Raji (cell line): Measurements from ENCODE around the gene ZNF883.

Experiments
- POLR2A ChIP-seq: IDR thresholded peaks from 2 replicates; pipeline ENCODE4 v1.6.1; 2011; ENCODE audit warnings: low read depth, low read length, control low read depth; ENCODE audit not compliant: insufficient read depth

Gene ZNF883

GRCh38 chr9:113011911-113012381 is at the start of gene ZNF883:
TSS of gene ZNF883 (minus strand) at chr9:113012192.
- no peak for TF ChIP-seq POLR2A

- no peak for TF ChIP-seq POLR2A
Measured at GRCh38 chr9:113057193-113057592, 45.2 kb upstream of the ZNF883 start.

- TF ChIP-seq POLR2A = no peak
Measured at GRCh38 chr9:113056191-113057106, 44.5 kb upstream of the ZNF883 start, which contains the start of gene ZFP37. TSS of gene ZFP37 (minus strand) at chr9:113056724. CDS start at chr9:113056688, 36 bp downstream.

DNA sequence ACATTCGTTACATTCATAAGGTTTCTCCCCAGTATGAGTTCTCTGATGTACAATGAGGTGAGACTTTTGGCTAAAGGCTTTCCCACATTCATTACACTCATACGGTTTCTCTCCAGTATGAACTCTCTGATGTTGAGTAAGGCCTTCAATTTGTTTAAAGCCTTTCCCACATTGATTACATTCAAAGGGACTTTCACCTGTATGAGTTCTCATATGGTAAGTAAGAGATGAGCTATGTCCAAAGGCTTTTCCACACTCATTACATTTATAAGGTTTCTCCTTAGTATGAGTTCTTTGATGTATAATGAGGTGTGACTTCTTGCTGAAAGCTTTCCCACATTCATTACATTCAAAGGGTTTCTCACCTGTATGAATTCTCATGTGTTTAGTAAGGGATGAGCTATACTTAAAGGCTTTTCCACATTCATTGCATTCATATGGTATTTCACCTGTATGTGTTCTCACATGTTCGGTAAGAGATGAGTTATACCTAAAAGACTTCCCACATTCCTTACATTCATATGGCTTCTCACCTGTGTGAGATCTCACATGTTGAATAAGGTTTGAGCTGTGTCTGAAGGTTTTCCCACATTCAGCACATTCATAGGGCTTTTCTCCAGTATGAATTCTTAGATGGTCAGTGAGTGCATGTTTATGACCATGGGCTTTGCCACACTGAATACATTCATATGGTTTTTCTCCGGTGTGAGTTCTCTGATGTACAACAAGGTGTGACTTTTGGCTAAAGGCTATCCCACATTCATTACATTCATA is 31.1 kb upstream of the ZNF883 start:
- TF ChIP-seq POLR2A = no peak

- no peak for TF ChIP-seq POLR2A
Measured at GRCh38 chr9:113026200-113026599, 14.2 kb upstream of the ZNF883 start.

DNA sequence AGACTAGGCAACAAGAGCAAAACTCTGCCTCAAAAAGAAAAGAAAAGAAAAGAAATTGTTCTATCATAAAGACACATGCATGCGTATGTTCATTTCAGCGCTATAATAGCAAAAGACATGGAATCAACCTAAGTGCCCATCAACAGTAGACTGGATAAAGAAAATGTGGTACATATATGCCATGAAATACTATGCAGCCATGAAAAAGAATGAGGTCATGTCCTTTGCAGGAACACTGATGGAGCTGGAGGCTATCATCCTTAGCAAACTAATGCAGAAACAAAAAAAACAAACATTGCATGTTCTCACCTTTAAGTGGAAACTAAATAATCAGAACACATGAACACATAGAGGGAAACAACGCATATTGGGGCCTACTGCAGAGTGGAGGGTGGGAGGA is 6.3 kb upstream of the ZNF883 start:
- TF ChIP-seq POLR2A = no peak

- TF ChIP-seq POLR2A = no peak
Measured at GRCh38 chr9:113012492-113012891, 500 bp upstream of the ZNF883 start.

DNA sequence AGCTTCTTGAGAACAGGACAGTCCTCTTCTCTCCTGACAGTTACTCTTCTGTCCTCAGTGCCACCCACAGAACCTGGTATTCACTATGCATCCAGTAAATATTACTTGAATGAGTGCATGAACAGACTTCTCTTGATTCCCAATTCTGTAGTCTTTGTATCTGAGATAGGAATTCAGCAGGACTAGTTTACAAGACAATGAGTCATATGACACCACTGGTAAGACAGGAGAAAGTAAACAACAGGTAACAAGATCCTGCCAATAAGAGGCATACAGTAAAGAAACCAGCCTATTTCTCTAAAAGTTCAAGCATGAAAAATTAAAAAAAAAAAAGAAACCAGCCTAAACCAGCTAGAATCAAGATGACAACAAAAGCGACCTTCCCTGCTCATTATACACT is 6.2 kb downstream of the ZNF883 start:
- TF ChIP-seq POLR2A = no peak

DNA sequence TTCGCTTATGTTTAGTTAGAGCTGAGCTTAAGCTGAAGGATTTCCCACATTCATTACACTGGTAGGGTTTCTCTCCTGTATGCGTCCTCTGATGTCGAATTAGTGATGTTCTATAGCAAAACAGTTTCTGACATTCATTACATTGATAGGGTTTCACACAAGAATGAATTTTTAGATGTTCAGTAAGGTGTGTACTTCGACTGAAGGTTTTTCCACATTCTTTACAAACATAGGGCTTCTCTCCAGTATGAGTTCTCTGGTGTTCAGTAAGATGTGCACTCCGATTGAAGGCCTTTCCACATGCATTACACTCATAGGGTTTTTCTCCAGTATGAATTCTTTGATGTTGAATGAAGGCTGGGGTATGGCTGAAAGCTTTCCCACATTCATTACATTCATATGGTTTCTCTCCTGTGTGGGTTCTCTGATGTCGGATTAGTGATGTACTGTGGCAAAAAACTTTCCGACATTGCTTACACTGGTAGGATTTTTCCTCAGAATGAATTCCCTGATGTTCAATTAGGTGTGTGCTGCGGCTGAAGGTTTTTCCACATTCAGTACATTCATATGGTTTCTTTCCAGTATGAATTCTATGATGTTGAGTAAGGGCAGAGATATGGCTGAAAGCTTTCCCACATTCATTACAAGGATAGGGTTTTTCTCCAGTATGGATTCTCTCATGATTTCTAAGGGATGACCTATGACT is 14.6 kb downstream of the ZNF883 start:
- no peak for TF ChIP-seq POLR2A

DNA sequence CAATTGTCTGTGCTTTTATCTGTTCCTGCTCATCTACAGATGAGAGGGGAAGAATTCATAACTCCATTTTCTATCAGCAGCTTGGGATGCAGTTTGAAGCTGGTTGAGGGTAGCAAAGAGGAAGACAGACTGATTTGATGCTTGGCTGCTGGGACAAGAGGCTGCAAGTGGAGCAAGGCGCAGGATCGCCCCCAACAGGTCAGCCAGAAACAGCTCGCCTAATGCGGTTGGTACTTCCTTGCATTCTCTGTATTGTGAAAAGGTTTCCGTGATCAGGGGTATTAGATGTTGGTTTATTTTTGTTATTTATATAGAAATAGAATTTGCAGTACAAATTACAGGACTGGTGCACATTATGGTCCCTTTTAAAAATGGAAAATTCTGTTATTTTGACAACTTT is 40.6 kb downstream of the ZNF883 start:
- TF ChIP-seq POLR2A = no peak

GRCh38 chr9:112970939-112971338 is 41.1 kb downstream of the ZNF883 start:
- no peak for TF ChIP-seq POLR2A

DNA sequence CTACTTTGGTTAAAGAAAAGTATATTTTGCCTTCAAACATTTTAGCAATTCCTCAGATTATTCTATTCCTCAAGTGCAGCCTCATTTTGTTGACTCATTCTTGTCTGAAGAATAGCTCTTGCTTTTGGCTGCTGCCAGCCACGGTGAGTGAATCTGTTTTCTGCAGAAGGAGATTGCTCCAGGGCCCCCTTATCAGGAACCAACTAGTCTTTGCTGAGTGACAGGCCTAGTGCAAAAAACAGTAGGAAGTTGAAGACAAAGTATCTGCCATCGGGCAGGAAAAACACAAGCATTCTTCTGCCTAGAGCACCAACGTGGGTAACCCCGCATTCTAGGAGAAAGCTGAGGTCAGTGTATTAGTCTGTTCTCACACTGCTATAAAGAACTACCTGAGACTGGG is 42.3 kb downstream of the ZNF883 start:
- no peak for TF ChIP-seq POLR2A

- TF ChIP-seq POLR2A = no peak
Measured at GRCh38 chr9:112955550-112955949, 56.4 kb downstream of the ZNF883 start.

- TF ChIP-seq POLR2A = no peak
Measured at GRCh38 chr9:112945620-112946208, 66.3 kb downstream of the ZNF883 start.

DNA sequence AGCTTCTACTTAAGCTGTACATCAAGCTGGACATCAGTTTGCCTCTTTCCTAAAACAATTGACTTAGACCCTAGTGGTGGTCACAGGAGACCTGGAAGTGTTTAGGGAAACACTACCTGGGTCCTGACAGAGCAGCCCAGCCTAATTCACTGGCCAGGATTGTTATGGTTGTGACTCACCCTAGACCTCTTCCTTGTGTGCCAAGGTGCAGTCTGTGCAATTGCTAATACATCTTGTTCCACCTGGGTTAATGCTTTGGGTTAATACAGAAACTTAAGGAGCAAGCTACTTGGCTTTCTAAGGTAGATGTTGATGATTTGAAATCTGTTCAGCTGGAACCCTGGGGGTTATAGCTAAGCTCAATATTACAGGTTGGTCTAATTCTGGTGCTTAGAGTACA is 72.6 kb downstream of the ZNF883 start:
- no peak for TF ChIP-seq POLR2A
